Endothelial cell of umbilical vein (primary cell): ENCODE data around the gene CTPS1. TPM values are rescaled to one million over a fixed set of nuclear protein-coding genes. Genes with fewer than 3 reads are reported as not detected.

Source experiments
- BruUV-seq: library from RNA; stranded (reverse); fragments of 400-500 nt; replicated peaks from 2 replicates; lab custom pipeline; 2021; lab: Mats Ljungman, UMichigan
- CTCF ChIA-PET: fragments of 300-600, 350-600 bp; sonication (Branson Sonifier 250); formaldehyde crosslinking; loops from one replicate; lab custom pipeline; 2021; ENCODE audit warnings: antibody characterized with exemption, inconsistent platforms; lab: Charles Lee
- POLR2A ChIA-PET: fragments of 300-600, 350-600 bp; sonication (Branson Sonifier 250); formaldehyde crosslinking; loops from one replicate; lab custom pipeline; 2021; ENCODE audit warnings: antibody characterized with exemption, inconsistent platforms; lab: Charles Lee
- DNase-seq: peaks from one replicate; pipeline ENCODE4 v3.0.0-alpha.2; 2011; ENCODE audit warnings: low read depth, low spot score
- FAIRE-seq: peaks from 2 replicates; lab custom pipeline; 2011; peaks lifted over from hg19 to GRCh38; lab: Jason Lieb, UNC
- H2AFZ ChIP-seq: 2 replicates; pipeline ENCODE4 v1.6.0; 2012; ENCODE audit warnings: low read depth, low read length, control low read depth, inconsistent platforms
- H3K27ac ChIP-seq: 2 replicates; pipeline ENCODE4 v1.5.1; 2011; ENCODE audit warnings: low read depth, mild to moderate bottlenecking, control low read depth, low read length, moderate library complexity; ENCODE audit not compliant: insufficient read depth
- H3K27me3 ChIP-seq, 2 experiments: 2 replicates each; pipeline versions ENCODE4 v1.6.0 to v1.6.1; 2011; ENCODE audit warnings: low read length in 2 of 2, mixed read lengths in 1 of 2; ENCODE audit not compliant: control insufficient read depth in 2 of 2, insufficient read depth in 2 of 2
- H3K36me3 ChIP-seq, 2 experiments: 2 replicates in 1 of 2; 3 replicates in 1 of 2; pipeline ENCODE4 v1.5.1; 2011; ENCODE audit warnings: low read length in 2 of 2, mild to moderate bottlenecking in 1 of 2, moderate library complexity in 1 of 2; ENCODE audit not compliant: control insufficient read depth in 2 of 2, insufficient read depth in 2 of 2; ENCODE audit errors: extremely low read depth in 1 of 2
- H3K4me1 ChIP-seq: 3 replicates; pipeline ENCODE4 v1.5.1; 2011; ENCODE audit warnings: mild to moderate bottlenecking, low read length; ENCODE audit not compliant: control insufficient read depth, insufficient read depth; ENCODE audit errors: extremely low read depth
- H3K4me2 ChIP-seq: 2 replicates; pipeline ENCODE4 v1.6.1; 2011; ENCODE audit warnings: low read length, control low read depth, mixed read lengths; ENCODE audit not compliant: insufficient read depth
- H3K4me3 ChIP-seq, 3 experiments: fragments of 200-600 bp in 1 of 3; sonication (generic), shearing (Covaris generic) in 1 of 3; replicated peaks in 1 of 3; 2 replicates each; pipeline ENCODE4 v1.5.1; 2011 to 2016; ENCODE audit warnings: control low read depth in 3 of 3, low read length in 3 of 3, mild to moderate bottlenecking in 2 of 3, inconsistent platforms in 1 of 3, low read depth in 1 of 3, moderate library complexity in 1 of 3; ENCODE audit not compliant: insufficient read depth in 1 of 3
- H3K79me2 ChIP-seq: 2 replicates; pipeline ENCODE4 v1.6.0; 2012; ENCODE audit warnings: low read length, inconsistent platforms; ENCODE audit not compliant: control insufficient read depth, insufficient read depth
- H3K9ac ChIP-seq: replicated peaks from 2 replicates; pipeline ENCODE3; 2011; ENCODE audit warnings: low read length, control low read depth; ENCODE audit not compliant: insufficient read depth; ENCODE audit errors: extremely low read depth
- H3K9me1 ChIP-seq: replicated peaks from 3 replicates; pipeline ENCODE4 v1.6.0; 2011; ENCODE audit warnings: mild to moderate bottlenecking, low read length; ENCODE audit not compliant: control insufficient read depth, insufficient read depth; ENCODE audit errors: extremely low read depth
- H3K9me3 ChIP-seq: replicated peaks from 2 replicates; pipeline ENCODE4 v1.5.1; 2012; ENCODE audit warnings: low read length, inconsistent platforms; ENCODE audit not compliant: control insufficient read depth, insufficient read depth
- H4K20me1 ChIP-seq: replicated peaks from 2 replicates; pipeline ENCODE3; 2011; ENCODE audit warnings: mild to moderate bottlenecking, low read length; ENCODE audit not compliant: control insufficient read depth, insufficient read depth; ENCODE audit errors: extremely low read depth
- EZH2 ChIP-seq: IDR thresholded peaks from 2 replicates; pipeline ENCODE4 v1.6.1; 2012; ENCODE audit warnings: borderline replicate concordance, low read depth, mild to moderate bottlenecking, moderate library complexity, low read length, inconsistent platforms; ENCODE audit not compliant: severe bottlenecking
- FOS ChIP-seq: IDR thresholded peaks from 2 replicates; pipeline ENCODE4 v1.6.1; 2011; ENCODE audit warnings: mild to moderate bottlenecking, low read length, moderate library complexity, borderline replicate concordance; ENCODE audit not compliant: insufficient read depth
- GATA2 ChIP-seq: IDR thresholded peaks from 2 replicates; pipeline ENCODE4 v1.7.0; 2011; ENCODE audit warnings: low read depth, mild to moderate bottlenecking, moderate library complexity, mixed read lengths, low read length; ENCODE audit not compliant: insufficient read length, insufficient read depth
- JUN ChIP-seq: IDR thresholded peaks from 2 replicates; pipeline ENCODE4 v1.6.1; 2011; ENCODE audit warnings: borderline replicate concordance, low read depth; ENCODE audit not compliant: insufficient read length, insufficient read depth
- MYC ChIP-seq: IDR thresholded peaks from one replicate; pipeline ENCODE4 v1.6.1; 2011; ENCODE audit warnings: mild to moderate bottlenecking, low read depth, low read length
- POLR2A ChIP-seq: IDR thresholded peaks from 2 replicates; pipeline ENCODE4 v1.6.1; 2012; ENCODE audit warnings: low read depth, mild to moderate bottlenecking, control low read depth, low read length
- POLR2AphosphoS5 ChIP-seq: IDR thresholded peaks from 2 replicates; pipeline ENCODE4 v1.6.1; 2012; ENCODE audit warnings: low read depth, mild to moderate bottlenecking, control low read depth, low read length, moderate library complexity; ENCODE audit not compliant: insufficient read depth
- dilution Hi-C: fragments of 300-500 bp; cut with MboI; formaldehyde crosslinking; loops from one replicate; pipeline ENCODE4 v1.15.0; 2019; ENCODE audit warnings: low sequenced_read_pairs; ENCODE audit not compliant: extremely low pct_ligation_motif_present
- intact Hi-C: fragments of 100-400 bp; cut with micrococcal nuclease; formaldehyde crosslinking; loops from one replicate; pipeline ENCODE4 v1.10.0; 2022
- polyA plus RNA-seq, 4 experiments: library from polyadenylated mRNA; depleted of rRNA in 3 of 4; stranded (reverse) in 3 of 4; unstranded in 1 of 4; fragments of >200 nt; gene quantifications; 2 replicates each; pipeline versions ENCODE4 v1.2.1 to v1.2.3, GENCODE V29; 2011 to 2012; ENCODE audit warnings: missing spikeins in 1 of 4
- total RNA-seq: library from RNA; stranded (reverse); gene quantifications from 2 replicates; pipeline ENCODE4 v1.2.3, GENCODE V29; 2021
- TF ChIP-seq, protein P1 (sequence below), 2 donors: IDR thresholded peaks; 1 replicate in 1 of 2; 2 replicates in 1 of 2; pipeline ENCODE4 v1.5.1; 2011; ENCODE audit warnings: low read length in 2 of 2, mild to moderate bottlenecking in 2 of 2, moderate library complexity in 2 of 2, control low read depth in 1 of 2, inconsistent platforms in 1 of 2, low read depth in 1 of 2; ENCODE audit not compliant: insufficient read depth in 1 of 2; ENCODE audit errors: extremely low read depth in 1 of 2
- TF ChIP-seq, protein P2 (sequence below): IDR thresholded peaks from 2 replicates; pipeline ENCODE4 v1.6.1; 2011; ENCODE audit not compliant: insufficient read depth, insufficient read length

The CTPS1 gene
- total and polyA plus RNA-seq, 2 donors (not counting 3 experiments of a cell fraction or from before 2014, with no cell fraction given): 24.9 to 65.8 TPM

DNA sequence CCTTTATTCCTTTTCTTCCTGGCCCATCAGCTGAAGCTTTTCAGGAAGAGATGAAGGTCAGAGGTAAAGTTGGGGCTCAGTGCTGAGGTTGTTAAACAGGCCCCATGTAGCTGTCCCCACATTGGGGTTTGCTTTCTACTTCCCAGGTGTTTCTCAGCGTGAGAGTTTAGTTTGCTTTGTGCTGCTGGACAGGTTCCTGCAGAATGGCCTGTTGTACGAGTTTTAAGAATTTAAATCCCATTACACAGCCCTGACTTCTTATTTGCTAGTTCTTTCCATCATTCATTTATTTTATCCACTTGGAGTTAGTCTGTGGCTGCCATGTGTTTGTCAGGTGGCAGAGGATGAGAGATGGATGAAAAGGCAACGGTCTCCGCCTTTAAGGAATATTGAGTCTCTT, 19.2 kb downstream of the CTPS1 start:
- no TSS peak for BruUV-seq
- H3K79me2 ChIP-seq: peaks cover 11% of the 10 kb centered on the region
- H3K27me3 ChIP-seq: no peaks in the 10 kb centered on the region
- H3K4me2 ChIP-seq: no peak overlapping the region
- no peak overlapping the region for H3K27ac ChIP-seq
- dilution Hi-C loops: no loop called here
- no peaks in the 10 kb centered on the region for H4K20me1 ChIP-seq
- H3K36me3 ChIP-seq: peaks cover 32 to 35% of the 10 kb centered on the region in 2 experiments
- no peaks in the 10 kb centered on the region for H3K9me1 ChIP-seq
- CTCF ChIA-PET: interaction anchor here (0.6 to 0.7 kb wide), 2 partner anchors 115 to 259 kb away, joined by 3 read pairs; no protein-coding TSS in a partner anchor
- intact Hi-C loops: no loop called here
- no peak overlapping the region for H3K9ac ChIP-seq
- H3K4me1 ChIP-seq: peaks cover 10% of the 10 kb centered on the region
- H3K9me3 ChIP-seq: no peaks in the 10 kb centered on the region
- no peak overlapping the region for H3K4me3 ChIP-seq
- FAIRE-seq: no peak
- TF ChIP-seq, protein P1, sequence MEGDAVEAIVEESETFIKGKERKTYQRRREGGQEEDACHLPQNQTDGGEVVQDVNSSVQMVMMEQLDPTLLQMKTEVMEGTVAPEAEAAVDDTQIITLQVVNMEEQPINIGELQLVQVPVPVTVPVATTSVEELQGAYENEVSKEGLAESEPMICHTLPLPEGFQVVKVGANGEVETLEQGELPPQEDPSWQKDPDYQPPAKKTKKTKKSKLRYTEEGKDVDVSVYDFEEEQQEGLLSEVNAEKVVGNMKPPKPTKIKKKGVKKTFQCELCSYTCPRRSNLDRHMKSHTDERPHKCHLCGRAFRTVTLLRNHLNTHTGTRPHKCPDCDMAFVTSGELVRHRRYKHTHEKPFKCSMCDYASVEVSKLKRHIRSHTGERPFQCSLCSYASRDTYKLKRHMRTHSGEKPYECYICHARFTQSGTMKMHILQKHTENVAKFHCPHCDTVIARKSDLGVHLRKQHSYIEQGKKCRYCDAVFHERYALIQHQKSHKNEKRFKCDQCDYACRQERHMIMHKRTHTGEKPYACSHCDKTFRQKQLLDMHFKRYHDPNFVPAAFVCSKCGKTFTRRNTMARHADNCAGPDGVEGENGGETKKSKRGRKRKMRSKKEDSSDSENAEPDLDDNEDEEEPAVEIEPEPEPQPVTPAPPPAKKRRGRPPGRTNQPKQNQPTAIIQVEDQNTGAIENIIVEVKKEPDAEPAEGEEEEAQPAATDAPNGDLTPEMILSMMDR (IDR thresholded peaks at IDR 0.05; ENCODE audit: extremely low read depth in 1 of 2, insufficient read depth in 1 of 2, low read depth in 1 of 2, low read length in 2 of 2): no peak
- TF ChIP-seq POLR2AphosphoS5 (no peak), POLR2A (no peak), GATA2 (no peak), MYC (no peak), FOS (no peak), EZH2 (no peak), JUN (no peak)
- TF ChIP-seq, protein P2, sequence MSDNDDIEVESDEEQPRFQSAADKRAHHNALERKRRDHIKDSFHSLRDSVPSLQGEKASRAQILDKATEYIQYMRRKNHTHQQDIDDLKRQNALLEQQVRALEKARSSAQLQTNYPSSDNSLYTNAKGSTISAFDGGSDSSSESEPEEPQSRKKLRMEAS: no peak
- no peak for DNase-seq
- POLR2A ChIA-PET: no interaction called here
- no peak overlapping the region for H2AFZ ChIP-seq
